HepG2 (cell line): Measurements from ENCODE around the gene BSG. TPM values are rescaled to one million over a fixed set of nuclear protein-coding genes. Genes with fewer than 3 reads are reported as not detected.
A peak's percentile ranks its signal among the peaks of the same experiment; 100 is the strongest.
"Not testable (repeated sequence)": the region's sequence is repeated elsewhere in the genome, so short reads cannot be mapped to it uniquely, and the experiment has no call there.

Experiments
- ATAC-seq: fragments of 200-7000 bp; cut with Tn5 transposase; 3 replicates; pipeline ENCODE4 v1.9.1; 2020; ENCODE audit warnings: mild to moderate bottlenecking, moderate library complexity
- BruUV-seq: library from RNA; stranded (reverse); fragments of 400-500 nt; replicated peaks from 2 replicates; lab custom pipeline; 2021; lab: Mats Ljungman, UMichigan
- CTCF ChIA-PET: fragments of 300-600 bp; formaldehyde crosslinking; extraction: SDS; loops from one replicate; lab custom pipeline; 2021; ENCODE audit warnings: low total read pairs, inconsistent platforms, low intra/inter-chr PET ratio; lab: Yijun Ruan, JAX
- POLR2A ChIA-PET: fragments of 350-600 bp; sonication (Branson Sonifier 250); formaldehyde crosslinking; loops from one replicate; lab custom pipeline; 2020; ENCODE audit warnings: antibody characterized with exemption, inconsistent platforms; lab: Yijun Ruan, JAX
- DNase-seq: peaks from one replicate; pipeline ENCODE4 v3.0.0-alpha.2; 2015; ENCODE audit warnings: low spot score
- FAIRE-seq: peaks from 3 replicates; lab custom pipeline; 2011; peaks lifted over from hg19 to GRCh38; lab: Jason Lieb, UNC
- H2AFZ ChIP-seq: one replicate; pipeline ENCODE4 v1.6.1; 2011; ENCODE audit warnings: low read length, inconsistent platforms
- H3K27ac ChIP-seq: fragments of 300-600 bp; 3 replicates; pipeline ENCODE4 v1.8.0; 2011; ENCODE audit warnings: mixed run types, mild to moderate bottlenecking, mixed read lengths, low read length, inconsistent platforms; ENCODE audit not compliant: insufficient read depth; ENCODE audit errors: extremely low read length
- H3K27me3 ChIP-seq, 2 experiments: fragments of 200-600 bp in 1 of 2; 2 replicates in 1 of 2; 3 replicates in 1 of 2; pipeline versions ENCODE4 v1.6.0 to v1.8.0; 2011; ENCODE audit warnings: low read length in 2 of 2, mild to moderate bottlenecking in 2 of 2, moderate library complexity in 2 of 2, inconsistent platforms in 1 of 2; ENCODE audit not compliant: insufficient read depth in 2 of 2, control insufficient read depth in 1 of 2
- H3K36me3 ChIP-seq, 2 experiments: fragments of 200-600 bp in 1 of 2; replicated peaks in 1 of 2; 2 replicates in 1 of 2; 3 replicates in 1 of 2; pipeline versions ENCODE4 v1.5.1 to v1.8.0; 2011; ENCODE audit warnings: low read length in 2 of 2, inconsistent platforms in 1 of 2; ENCODE audit not compliant: insufficient read depth in 2 of 2, control insufficient read depth in 1 of 2
- H3K4me1 ChIP-seq: 2 replicates; pipeline ENCODE4 v1.5.1; 2012; ENCODE audit warnings: low read length, inconsistent platforms; ENCODE audit not compliant: insufficient read depth
- H3K4me2 ChIP-seq: 2 replicates; pipeline ENCODE4 v1.6.0; 2011; ENCODE audit warnings: low read depth, low read length, inconsistent platforms
- H3K4me3 ChIP-seq, 3 experiments: fragments of 200-600 bp in 1 of 3; sonication (generic), shearing (Covaris generic) in 1 of 3; replicated peaks in 1 of 3; 2 replicates each; pipeline ENCODE4 v1.5.1; 2011 to 2016; ENCODE audit warnings: low read length in 3 of 3, inconsistent platforms in 2 of 3, low read depth in 2 of 3, mild to moderate bottlenecking in 2 of 3, control low read depth in 1 of 3, mixed read lengths in 1 of 3; ENCODE audit not compliant: insufficient read depth in 1 of 3
- H3K79me2 ChIP-seq: one replicate; pipeline ENCODE4 v1.6.1; 2011; ENCODE audit warnings: low read length, inconsistent platforms; ENCODE audit not compliant: insufficient read depth
- H3K9ac ChIP-seq: 2 replicates; pipeline ENCODE4 v1.6.0; 2011; ENCODE audit warnings: mild to moderate bottlenecking, low read depth, low read length, inconsistent platforms; ENCODE audit not compliant: insufficient read depth
- H3K9me3 ChIP-seq: 2 replicates; pipeline ENCODE4 v1.5.1; 2012; ENCODE audit warnings: mild to moderate bottlenecking, low read length
- H4K20me1 ChIP-seq: 2 replicates; pipeline ENCODE4 v1.6.0; 2011; ENCODE audit warnings: inconsistent platforms, mild to moderate bottlenecking, low read length, moderate library complexity; ENCODE audit not compliant: insufficient read depth
- CTCF ChIP-seq: sonication (generic); formaldehyde crosslinking; IDR thresholded peaks from 2 replicates; pipeline ENCODE4 v1.5.0; 2020; ENCODE audit warnings: mild to moderate bottlenecking, missing genetic modification reagents, moderate library complexity
- MLLT10 ChIP-seq: sonication (generic); formaldehyde crosslinking; IDR thresholded peaks from 2 replicates; pipeline ENCODE4 v1.4.0; 2020; ENCODE audit warnings: missing genetic modification reagents
- NPAS2 ChIP-seq: sonication (generic); formaldehyde crosslinking; IDR thresholded peaks from 2 replicates; pipeline ENCODE4 v1.8.0; 2022; ENCODE audit warnings: mild to moderate bottlenecking, missing genetic modification reagents, borderline replicate concordance
- PRPF4 ChIP-seq: fragments of 200-400 bp; formaldehyde crosslinking; IDR thresholded peaks from 2 replicates; pipeline ENCODE4 v1.6.1; 2016; ENCODE audit warnings: low read length, low read depth; ENCODE audit not compliant: poor library complexity, severe bottlenecking
- STAG1 ChIP-seq: sonication (generic); formaldehyde crosslinking; IDR thresholded peaks from 2 replicates; pipeline ENCODE4 v1.4.0; 2020; ENCODE audit warnings: missing genetic modification reagents
- ZBTB33 ChIP-seq: sonication (generic); formaldehyde crosslinking; IDR thresholded peaks from 2 replicates; pipeline ENCODE4 v1.4.0; 2020; ENCODE audit warnings: missing genetic modification reagents
- ZNF264 ChIP-seq: sonication (generic); formaldehyde crosslinking; IDR thresholded peaks from 2 replicates; pipeline ENCODE4 v1.4.0; 2020; ENCODE audit warnings: missing genetic modification reagents
- ZNF547 ChIP-seq: sonication (generic); formaldehyde crosslinking; IDR thresholded peaks from 2 replicates; pipeline ENCODE4 v1.5.1; 2020; ENCODE audit warnings: mild to moderate bottlenecking, missing genetic modification reagents
- ZNF574 ChIP-seq: sonication (generic); formaldehyde crosslinking; IDR thresholded peaks from 2 replicates; pipeline ENCODE4 v1.4.0; 2020; ENCODE audit warnings: missing genetic modification reagents
- ZNF577 ChIP-seq: sonication (generic); formaldehyde crosslinking; IDR thresholded peaks from 2 replicates; pipeline ENCODE4 v1.4.0; 2020; ENCODE audit warnings: mild to moderate bottlenecking, low read depth, missing genetic modification reagents, borderline replicate concordance
- ZNF740 ChIP-seq: sonication (generic); formaldehyde crosslinking; IDR thresholded peaks from 2 replicates; pipeline ENCODE4 v1.4.0; 2020; ENCODE audit warnings: missing genetic modification reagents
- WGBS: methylation state at CpG from one replicate; pipeline ENCODE4 v1.1.6; 2017; ENCODE audit warnings: low lambda C conversion rate; 5-methylcytosine and 5-hydroxymethylcytosine counted together
- in situ Hi-C: cut with HindIII; loops from 2 replicates; pipeline ENCODE4 v1.10.0; 2017; ENCODE audit warnings: low pct_unique_long_range_greater_than_20kb; ENCODE audit not compliant: extremely low pct_ligation_motif_present
- intact Hi-C: fragments of 100-400 bp; cut with micrococcal nuclease; formaldehyde crosslinking; loops from one replicate; pipeline ENCODE4 v1.10.0; 2022; ENCODE audit not compliant: unreplicated experiment
- polyA plus RNA-seq, 8 experiments: library from polyadenylated mRNA; depleted of rRNA in 3 of 8; stranded (reverse) in 7 of 8; unstranded in 1 of 8; fragments of >200 nt; fragmentation: Illumina TruSeq in 4 of 8; extraction: Trizol in 4 of 8; gene quantifications; 2 replicates each; pipeline versions ENCODE4 v1.2.1 to v1.2.3, GENCODE V29; 2011 to 2016; ENCODE audit warnings: low read depth in 4 of 8, missing spikeins in 1 of 8, mixed read lengths in 1 of 8; ENCODE audit not compliant: insufficient read depth in 1 of 8
- total RNA-seq, 5 experiments: library from RNA; depleted of rRNA; stranded (reverse); fragments of >200 nt; fragmentation: Illumina TruSeq; extraction: Trizol; gene quantifications; 2 replicates each; pipeline ENCODE4 v1.2.3, GENCODE V29; 2016; ENCODE audit warnings: low read depth in 1 of 5

Gene BSG
- total and polyA plus RNA-seq, 2 of the 13 experiments (the other 11 are each of a cell fraction or from before 2014, with no cell fraction given) = 309 to 754 TPM

GRCh38 chr19:604355-604754, 32.0 kb downstream of the BSG start (continued):
- no peak for TF ChIP-seq ZNF264
- TF ChIP-seq ZNF577 (CRISPR knock-in tag) = no peak
- no peak for TF ChIP-seq MLLT10 (CRISPR knock-in tag)
- no peak for TF ChIP-seq ZNF740 (CRISPR knock-in tag)
- TF ChIP-seq NPAS2 (CRISPR knock-in tag) = no peak
- TF ChIP-seq ZNF547 (CRISPR knock-in tag) = no peak

- FAIRE-seq, H3K9me3 ChIP-seq, H3K4me1 ChIP-seq, BruUV-seq, ATAC-seq, DNase-seq, H3K36me3 ChIP-seq, H3K79me2 ChIP-seq, H3K27ac ChIP-seq, POLR2A ChIA-PET, H4K20me1 ChIP-seq, H3K4me3 ChIP-seq, H3K9ac ChIP-seq, H3K27me3 ChIP-seq, H3K4me2 ChIP-seq, H2AFZ ChIP-seq, in situ Hi-C loops, intact Hi-C loops: not testable (repeated sequence)
- CTCF ChIA-PET = interaction anchor here (0.9 to 2.9 kb wide), 4 partner anchors 17 to 55 kb away, joined by 6 to 23 read pairs (median 9); no protein-coding TSS in a partner anchor
- WGBS = 46% methylated on average over 3 of the region's 34 CpGs
- TF ChIP-seq ZNF574 (CRISPR knock-in tag) (peak; percentile 90), ZBTB33 (CRISPR knock-in tag) (0 out of 2 replicates have a peak, but pooled peaks have one; percentile 27), CTCF (CRISPR knock-in tag) (peak; percentile 39), STAG1 (CRISPR knock-in tag) (0 out of 2 replicates have a peak, but pooled peaks have one; percentile 10), PRPF4 (peak; percentile 78)
Observed at GRCh38 chr19:605061-605971, 32.9 kb downstream of the BSG start.
